NCI-H1417 treated with DMSO at 0.1 percent for 48 hours (cell line): ENCODE data around the gene SCT.
"Not testable (repeated sequence)": the region's sequence is repeated elsewhere in the genome, so short reads cannot be mapped to it uniquely, and the experiment has no call there.

ENCODE experiments used
- DNase-seq: peaks from one replicate; lab custom pipeline; 2025; lab: John Stamatoyannopoulos, UW

Gene SCT

GRCh38 chr11:626475-627307 lies at the start of gene SCT:
Gene SCT, minus strand, starts transcription at chr11:627181. Its CDS starts 38 bp downstream, at chr11:627143.
- no peak for DNase-seq

DNA sequence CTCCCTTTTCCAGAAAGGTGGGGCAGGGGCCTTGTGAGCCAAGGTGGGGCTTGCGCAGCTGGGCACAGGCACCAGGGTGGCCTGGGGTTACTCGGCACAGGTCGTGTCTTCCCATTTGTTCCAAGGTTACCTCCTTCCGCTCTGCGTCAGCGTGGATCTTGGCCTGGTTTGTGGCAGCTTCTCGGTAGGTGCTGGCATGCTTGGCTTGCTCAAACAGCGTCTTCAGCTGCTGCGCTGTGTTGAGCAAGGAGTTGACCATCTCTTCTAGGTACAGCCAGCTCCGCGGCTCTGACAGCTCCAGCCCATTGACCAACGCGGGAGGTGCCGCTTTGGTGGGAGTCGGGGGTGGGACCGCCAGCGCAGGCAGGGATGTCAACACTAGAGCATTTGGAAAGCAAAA lies 47.4 kb upstream of the SCT start:
- DNase-seq, result no peak

DNA sequence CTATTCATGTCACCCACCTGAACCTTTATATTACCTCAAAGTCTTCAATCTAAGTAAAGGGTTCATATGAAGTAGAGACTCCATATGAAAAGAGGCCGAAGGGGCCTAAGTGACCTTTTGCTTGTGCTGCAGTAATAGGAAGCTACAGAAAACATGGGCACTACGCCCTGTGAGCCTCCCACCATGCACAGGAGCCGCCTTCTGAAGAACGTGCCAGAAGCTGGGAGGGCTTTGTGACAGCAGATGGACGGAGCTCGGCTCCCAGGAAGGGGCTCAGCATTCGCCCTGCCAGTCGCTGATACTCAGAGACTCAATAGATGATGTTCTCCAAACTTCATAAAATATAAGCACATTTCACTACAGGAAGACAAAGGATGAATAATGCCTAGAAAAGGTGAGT lies 46.9 kb upstream of the SCT start:
- DNase-seq, result no peak

GRCh38 chr11:665704-666281 lies 38.8 kb upstream of the SCT start:
- DNase-seq, result no peak

DNA sequence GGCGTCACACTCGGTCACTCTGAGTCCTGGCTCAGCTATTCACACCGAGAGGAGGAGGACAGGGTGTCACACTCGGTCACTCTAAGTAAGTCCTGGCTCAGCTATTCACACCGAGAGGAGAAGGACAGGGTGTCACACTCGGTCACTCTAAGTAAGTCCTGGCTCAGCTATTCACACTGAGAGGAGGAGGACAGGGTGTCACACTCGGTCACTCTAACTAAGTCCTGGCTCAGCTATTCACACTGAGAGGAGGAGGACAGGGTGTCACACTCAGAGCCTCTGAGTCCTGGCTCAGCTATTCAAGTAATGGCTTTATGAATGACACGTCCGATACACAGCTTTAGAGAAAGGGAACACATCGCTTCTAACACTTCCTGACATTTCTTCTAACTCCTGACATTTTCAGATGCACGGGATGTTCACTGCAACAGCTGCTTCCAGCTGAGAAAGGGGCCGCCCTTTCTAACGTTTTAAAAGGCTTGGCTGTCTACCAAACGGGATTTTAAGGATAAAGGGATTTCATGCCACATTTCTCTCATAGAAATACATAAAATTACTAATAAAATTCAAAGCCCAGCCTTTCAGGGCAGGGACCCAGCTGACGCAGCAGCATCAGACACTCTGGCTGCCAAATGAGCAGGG lies 38.2 kb upstream of the SCT start:
- no peak for DNase-seq

DNA sequence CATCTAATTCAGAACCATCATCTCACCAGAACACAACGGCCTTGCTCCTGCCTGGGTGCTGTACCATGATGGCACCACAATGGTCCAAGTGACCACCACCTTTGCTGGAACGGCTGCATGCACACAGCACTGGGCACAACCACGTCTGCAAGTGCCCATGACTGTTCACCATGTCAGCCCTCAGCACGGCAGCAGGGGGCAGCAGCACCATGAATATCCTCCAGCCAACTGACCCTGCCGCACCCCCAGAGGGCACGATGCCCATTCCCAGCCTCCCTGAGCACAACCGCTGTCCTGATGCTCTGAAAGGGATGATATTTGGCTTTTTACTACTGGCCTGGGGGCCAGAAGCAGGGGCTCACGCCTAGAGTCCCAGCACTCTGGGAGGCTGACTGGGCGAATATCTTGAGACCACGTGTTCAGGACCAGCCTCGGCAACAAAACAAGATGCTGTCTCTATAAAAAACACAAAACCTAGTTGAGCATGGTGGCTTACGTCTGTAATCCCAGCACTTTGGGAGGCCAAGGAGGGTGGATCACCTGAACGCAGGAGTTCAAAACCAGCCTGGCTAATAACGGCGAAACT lies 35.8 kb upstream of the SCT start:
- no peak for DNase-seq

GRCh38 chr11:660681-661444 lies 33.9 kb upstream of the SCT start:
- no peak for DNase-seq

- no peak for DNase-seq
Measured at GRCh38 chr11:660281-660680, 33.3 kb upstream of the SCT start.

DNA sequence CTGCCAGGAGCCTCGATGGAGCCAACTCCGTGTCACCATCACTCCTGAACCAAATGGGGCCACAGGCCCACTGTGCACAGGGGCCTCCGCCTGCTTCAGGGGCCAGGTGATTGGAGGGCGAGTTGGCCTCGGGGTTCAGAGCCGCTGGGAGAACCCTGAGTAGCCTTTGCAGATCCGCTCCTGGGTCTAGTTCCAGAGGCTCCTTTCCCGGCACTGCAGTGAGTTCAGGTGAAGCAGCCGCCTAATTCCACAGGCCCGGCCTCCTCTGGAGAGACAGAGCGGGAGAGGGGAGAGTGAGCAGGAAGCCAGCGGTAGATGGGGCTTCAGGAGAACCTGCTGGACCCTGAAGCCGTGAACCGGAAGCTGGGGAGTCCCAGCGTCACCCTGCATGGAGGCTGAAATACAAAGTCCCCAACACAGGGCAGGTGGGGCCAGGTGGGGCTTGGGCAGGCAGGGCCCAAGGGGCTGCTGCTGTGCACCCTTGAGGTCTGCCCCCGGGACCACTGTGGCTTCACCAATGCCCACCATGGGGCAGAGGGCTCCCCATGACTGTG lies 32.6 kb upstream of the SCT start:
- no peak for DNase-seq

GRCh38 chr11:657691-658126 lies 30.7 kb upstream of the SCT start:
- DNase-seq, result no peak

GRCh38 chr11:656866-657265 lies 29.9 kb upstream of the SCT start:
- DNase-seq, result no peak

DNA sequence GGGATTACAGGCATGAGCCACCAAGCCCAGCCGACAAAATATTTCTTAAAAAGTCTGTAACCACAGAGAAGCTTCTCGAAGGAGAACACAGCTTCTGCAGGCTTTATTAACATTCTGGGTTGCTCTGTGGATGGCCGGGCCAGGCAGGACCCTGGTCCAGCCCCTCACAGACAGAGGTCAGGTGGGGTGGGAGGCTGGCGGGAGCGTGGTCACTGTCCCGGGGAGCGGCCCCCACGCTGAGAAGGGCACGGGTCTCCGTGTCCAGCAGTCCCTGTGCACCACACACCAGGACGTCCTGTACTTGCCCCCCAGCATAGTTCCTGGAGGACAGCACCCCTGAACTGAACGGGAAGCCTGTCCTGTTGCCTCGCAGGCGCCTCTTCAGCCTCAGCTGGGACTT lies 29.4 kb upstream of the SCT start:
- no peak for DNase-seq

DNA sequence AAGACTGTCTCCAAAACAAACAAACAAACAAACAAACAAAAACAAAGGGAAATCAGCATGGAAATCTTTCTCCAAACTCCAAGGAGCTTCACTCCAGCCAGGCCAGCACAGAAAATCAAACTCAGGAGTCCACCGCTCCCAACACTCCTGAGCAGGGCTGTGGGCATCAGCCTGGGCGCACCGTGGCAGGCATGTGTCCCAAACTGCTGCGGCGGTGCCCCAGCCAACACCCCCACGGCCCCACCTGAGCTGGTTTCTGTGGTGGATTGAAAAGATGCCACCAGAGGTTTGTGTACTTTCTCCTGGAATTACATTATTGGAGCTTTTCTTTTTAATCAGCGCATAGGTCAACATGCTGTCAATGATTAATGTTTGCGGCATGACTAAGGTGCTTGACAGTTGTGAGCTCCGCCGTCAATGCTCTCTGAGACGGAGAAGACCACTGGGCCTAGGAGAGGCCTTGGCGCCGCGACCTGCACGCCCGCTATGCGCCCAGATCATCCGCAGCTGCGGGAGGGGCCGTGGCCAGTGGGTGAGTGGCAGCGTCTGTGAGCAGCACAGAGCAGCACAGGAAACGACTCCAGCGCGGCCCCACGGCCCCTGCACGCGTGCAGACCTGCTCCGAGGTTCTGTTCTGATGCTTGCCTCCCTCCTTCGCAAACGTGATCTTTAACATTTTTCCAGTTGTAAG lies 28.2 kb upstream of the SCT start:
- DNase-seq, result no peak

- DNase-seq, result not testable (repeated sequence)
Measured at GRCh38 chr11:654444-654843, 27.5 kb upstream of the SCT start.

DNA sequence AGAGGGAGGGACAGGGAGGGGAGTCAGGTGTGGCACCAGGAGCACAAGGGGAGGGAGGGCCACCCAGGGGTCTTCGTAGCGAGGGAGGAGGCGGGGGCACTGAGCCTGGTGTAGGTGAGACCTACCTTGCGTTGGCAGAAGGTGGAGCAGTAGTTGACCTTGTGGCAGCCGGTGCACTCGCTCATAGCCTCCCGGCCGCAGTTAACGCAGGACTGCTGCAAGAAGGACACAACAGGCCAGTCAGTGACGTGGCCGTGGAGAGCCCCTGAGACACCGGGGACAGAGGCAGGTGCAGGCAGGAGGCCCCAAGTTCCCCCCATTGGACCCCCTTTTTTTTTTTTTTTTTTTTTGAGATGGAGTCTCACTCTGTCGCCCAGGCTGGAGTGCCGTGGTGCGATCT lies 26.9 kb upstream of the SCT start:
- DNase-seq, result no peak

- not testable (repeated sequence) for DNase-seq
Measured at GRCh38 chr11:653136-653535, 26.2 kb upstream of the SCT start.

DNA sequence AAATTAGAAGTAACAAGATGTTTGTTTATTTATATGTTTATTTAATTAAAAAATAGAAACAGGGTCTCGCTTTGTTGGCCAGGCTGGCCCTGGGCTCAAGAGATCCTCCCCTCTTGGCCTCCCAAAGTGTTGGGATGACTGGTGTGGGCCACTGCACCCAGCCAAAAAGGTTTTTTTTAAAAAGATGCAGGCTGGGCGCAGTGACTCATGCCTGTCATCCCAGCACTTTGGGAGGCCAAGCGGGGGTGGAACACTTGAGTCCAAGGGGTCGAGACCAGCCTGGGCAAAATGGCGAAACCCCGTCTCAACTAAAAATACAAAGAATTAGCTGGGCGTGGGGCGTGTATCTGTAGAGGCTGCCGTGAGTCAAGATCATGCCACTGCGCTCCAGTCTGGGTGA lies 23.5 kb upstream of the SCT start:
- no peak for DNase-seq

DNA sequence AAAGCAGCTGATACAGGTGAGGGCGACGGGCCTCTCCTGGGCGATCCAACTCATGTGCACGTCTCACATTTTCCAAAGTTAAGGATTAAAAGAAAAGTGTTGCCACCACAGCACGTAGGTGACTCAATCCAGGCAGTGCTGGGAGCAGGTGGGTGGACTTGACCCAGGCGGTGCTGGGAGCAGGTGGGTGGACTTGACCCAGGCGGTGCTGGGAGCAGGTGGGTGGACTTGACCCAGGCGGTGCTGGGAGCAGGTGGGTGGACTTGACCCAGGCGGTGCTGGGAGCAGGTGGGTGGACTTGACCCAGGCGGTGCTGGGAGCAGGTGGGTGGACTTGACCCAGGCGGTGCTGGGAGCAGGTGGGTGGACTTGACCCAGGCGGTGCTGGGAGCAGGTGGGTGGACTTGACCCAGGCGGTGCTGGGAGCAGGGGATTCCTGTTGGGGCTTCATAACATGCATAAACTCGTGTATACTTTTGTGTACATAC lies 20.7 kb upstream of the SCT start:
- DNase-seq, result not testable (repeated sequence)

DNA sequence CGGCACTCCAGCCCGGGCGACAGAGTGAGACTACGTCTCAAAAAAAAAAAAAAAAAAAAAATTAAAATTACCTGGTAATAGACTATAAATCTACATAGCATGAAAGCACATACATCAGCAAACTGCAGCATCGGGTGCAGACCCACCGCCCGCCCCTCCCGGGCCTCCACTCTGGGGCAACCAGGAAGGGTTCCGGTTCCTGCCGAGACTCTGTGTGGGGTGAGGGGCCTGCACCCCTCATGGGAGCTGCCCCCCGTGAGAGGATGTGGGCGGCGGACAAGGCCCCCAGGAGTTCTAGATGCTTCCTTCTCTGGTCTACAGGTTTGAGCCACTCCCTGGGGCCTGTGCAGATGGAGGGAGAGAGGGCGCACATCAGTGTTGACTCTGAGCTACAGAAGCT lies 19.2 kb upstream of the SCT start:
- DNase-seq, result no peak

GRCh38 chr11:645536-645935 lies 18.6 kb upstream of the SCT start:
- DNase-seq, result no peak
